Lower leg skin (tissue), 4 donors: ENCODE results near the gene JPT2. TPM values are rescaled to one million over a fixed set of nuclear protein-coding genes. Genes with fewer than 3 reads are reported as not detected.

Experiments used
- DNase-seq, 2 donors: peaks; one replicate each; pipeline ENCODE4 v3.0.0-alpha.2; 2019; ENCODE audit warnings: low spot score in 2 of 2
- H3K4me3 ChIP-seq: fragments of 200-600 bp; sonication (generic); 2 replicates; pipeline ENCODE4 v1.5.1; 2017; ENCODE audit warnings: mild to moderate bottlenecking, low read depth; ENCODE audit not compliant: poor library complexity, severe bottlenecking
- CTCF ChIP-seq, 3 donors: fragments of 450-650 bp; IDR thresholded peaks; one replicate each; pipeline ENCODE4 v1.5.1; 2016; ENCODE audit warnings: antibody characterized with exemption in 3 of 3, mild to moderate bottlenecking in 3 of 3, moderate library complexity in 2 of 3
- POLR2A ChIP-seq, 2 donors: fragments of 450-650 bp; IDR thresholded peaks; one replicate each; pipeline ENCODE4 v1.6.1; 2016 to 2017; ENCODE audit warnings: antibody characterized with exemption in 2 of 2, mild to moderate bottlenecking in 1 of 2, moderate library complexity in 1 of 2
- WGBS, 2 donors: methylation state at CpG; one replicate each; pipeline ENCODE4 v1.1.5; 2018; 5-methylcytosine and 5-hydroxymethylcytosine counted together
- intact Hi-C: fragments of 100-400 bp; cut with DNase I; formaldehyde crosslinking; loops from one replicate; pipeline ENCODE4 v1.15.0; 2023; ENCODE audit warnings: low total_unique reads
- total RNA-seq, 4 donors: library from RNA; depleted of rRNA; stranded (reverse); fragments of >200 nt; gene quantifications; one replicate each; pipeline ENCODE4 v1.1.0, GENCODE V29; 2016

The JPT2 gene
- total RNA-seq, 4 donors from 2014 or later: 23.3 to 40.1 (median 38.1) TPM

- no peak overlapping the region for H3K4me3 ChIP-seq
- intact Hi-C loops: no loop called here
- DNase-seq: no peak
- WGBS, 2 donors: 93 to 96% methylated on average over 12 to 13 of the region's 13 CpGs
- TF ChIP-seq POLR2A (IDR thresholded peaks at IDR 0.05): no peak
- TF ChIP-seq CTCF (IDR thresholded peaks at IDR 0.05): no peak
These were observed 20.2 kb upstream of the JPT2 start for GRCh38 chr16:1657841-1658240.

GRCh38 chr16:1659031-1659430 lies 19.0 kb upstream of the JPT2 start:
- no peak overlapping the region for H3K4me3 ChIP-seq

GRCh38 chr16:1661826-1662225 lies 16.3 kb upstream of the JPT2 start:
- no peak for TF ChIP-seq POLR2A (IDR thresholded peaks at IDR 0.05)
- no peak for TF ChIP-seq CTCF (IDR thresholded peaks at IDR 0.05)
- no peak overlapping the region for H3K4me3 ChIP-seq
- WGBS, 2 donors: 87 to 88% methylated on average over 2 of the region's 2 CpGs
- intact Hi-C loops: no loop called here
- DNase-seq: no peak

More at GRCh38 chr16:1659031-1659430, 19.0 kb upstream of the JPT2 start:
- WGBS, 2 donors: 91 to 95% methylated on average over 5 of the region's 5 CpGs
- intact Hi-C loops: no loop called here
- TF ChIP-seq CTCF (IDR thresholded peaks at IDR 0.05) (no peak), POLR2A (IDR thresholded peaks at IDR 0.05) (no peak)
- no peak for DNase-seq

GRCh38 chr16:1662543-1662942 lies 15.5 kb upstream of the JPT2 start:
- H3K4me3 ChIP-seq: no peak overlapping the region
- DNase-seq: no peak
- no peak for TF ChIP-seq CTCF (IDR thresholded peaks at IDR 0.05)
- TF ChIP-seq POLR2A (IDR thresholded peaks at IDR 0.05): no peak
- whole genome bisulfite sequencing, 2 donors: 93% methylated on average over 20 of the region's 20 CpGs
- intact Hi-C loops: no loop called here

- intact Hi-C loops: no loop called here
These were observed 12.2 kb upstream of the JPT2 start for GRCh38 chr16:1665829-1666228.

More at GRCh38 chr16:1665829-1666228, 12.2 kb upstream of the JPT2 start:
- DNase-seq: no peak
- WGBS, 2 donors: 89 to 92% methylated on average over 12 to 14 of the region's 15 CpGs
- TF ChIP-seq CTCF (IDR thresholded peaks at IDR 0.05) (no peak), POLR2A (IDR thresholded peaks at IDR 0.05) (no peak)
- H3K4me3 ChIP-seq: no peak overlapping the region
